GM21367 (cell line): ENCODE results near the gene SLC25A31.

Source experiments
- ATAC-seq: cut with Tn5 transposase; IDR thresholded peaks from one replicate; pipeline ENCODE4 v1.9.1; 2021; ENCODE audit not compliant: unreplicated experiment

Gene SLC25A31

GRCh38 chr4:127776620-127777019, 46.4 kb downstream of the SLC25A31 start:
- ATAC-seq: no peak

GRCh38 chr4:127777487-127777886, 47.3 kb downstream of the SLC25A31 start:
- ATAC-seq: no peak

GRCh38 chr4:127778102-127778501, 47.9 kb downstream of the SLC25A31 start:
- ATAC-seq: no peak

GRCh38 chr4:127780598-127780997, 50.4 kb downstream of the SLC25A31 start:
- ATAC-seq: no peak

GRCh38 chr4:127781300-127782024, 51.3 kb downstream of the SLC25A31 start:
- ATAC-seq: peak; percentile 26

GRCh38 chr4:127782025-127782274, 51.8 kb downstream of the SLC25A31 start:
- peak; percentile 76 for ATAC-seq

GRCh38 chr4:127782275-127783025, 52.2 kb downstream of the SLC25A31 start, which contains the start of gene HSPA4L:
Gene HSPA4L (plus strand): TSS chr4:127782322. CDS start chr4:127782551, 229 bp downstream.
- ATAC-seq: peak; percentile 34

GRCh38 chr4:127783026-127783769, 53.0 kb downstream of the SLC25A31 start:
- ATAC-seq: peak; percentile 8

- ATAC-seq: no peak
Measured at GRCh38 chr4:127783955-127784770, 54.0 kb downstream of the SLC25A31 start.

GRCh38 chr4:127788517-127788916, 58.3 kb downstream of the SLC25A31 start:
- ATAC-seq: no peak

GRCh38 chr4:127791391-127791790, 61.2 kb downstream of the SLC25A31 start:
- ATAC-seq: no peak

GRCh38 chr4:127793528-127793927, 63.3 kb downstream of the SLC25A31 start:
- ATAC-seq: no peak

- ATAC-seq: no peak
Measured at GRCh38 chr4:127799711-127800110, 69.5 kb downstream of the SLC25A31 start.

- no peak for ATAC-seq
Measured at GRCh38 chr4:127809173-127809800, 79.1 kb downstream of the SLC25A31 start.

- no peak for ATAC-seq
Measured at GRCh38 chr4:127810551-127810950, 80.4 kb downstream of the SLC25A31 start.

GRCh38 chr4:127822430-127822829, 92.2 kb downstream of the SLC25A31 start:
- ATAC-seq: no peak
